Measurements from ENCODE around the gene GADD45B. TPM values are rescaled to one million over a fixed set of nuclear protein-coding genes. Genes with fewer than 3 reads are reported as not detected.

GADD45B gene
- total and polyA plus RNA-seq, 2 of the 4 experiments (the other 2 are of a cell fraction), result 30.1 to 106 TPM

DNA sequence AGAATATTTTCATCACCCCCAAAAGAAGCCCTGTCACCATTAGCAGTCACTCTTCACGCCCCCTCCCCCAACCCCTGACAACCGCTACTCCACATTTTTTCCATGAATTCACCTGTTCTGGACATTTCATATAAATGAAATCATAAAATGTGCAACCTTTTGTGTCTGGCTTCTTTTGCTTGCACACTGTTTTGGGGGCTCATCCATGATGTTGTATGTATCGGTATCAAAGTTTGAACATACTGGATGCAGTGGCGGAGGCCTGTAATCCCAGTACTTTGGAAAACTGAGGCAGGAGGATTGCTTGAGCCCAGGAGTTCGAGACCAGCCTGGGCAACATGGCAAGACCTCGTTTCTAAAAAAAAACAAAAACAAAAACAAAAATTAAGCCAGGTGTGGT lies 7.2 kb downstream of the GADD45B start:
- intact Hi-C loops (cut with micrococcal nuclease) (no loop called here), in situ Hi-C loops (cut with MboI; ENCODE audit: low sequenced_read_pairs) (no loop called here), dilution Hi-C loops (cut with HindIII; ENCODE audit: low sequenced_read_pairs, unreplicated experiment) (no loop called here)
- H3K9me1 ChIP-seq (ENCODE audit: insufficient read depth, low read length), result no peaks in the 10 kb centered on the region
- no peak overlapping the region for H2BK5ac ChIP-seq (ENCODE audit: low read depth, low read length, poor library complexity, severe bottlenecking)
- BruUV-seq (replicated peaks), result no TSS peak
- H3K4me1 ChIP-seq (ENCODE audit: control insufficient read depth, insufficient read depth, low read length), result peaks cover 3% of the 10 kb centered on the region; the same call in 1 of the 2 replicates
- no peak overlapping the region for H4K8ac ChIP-seq (ENCODE audit: low read depth in 2 of 2, low read length in 2 of 2)
- no peak overlapping the region for H3K14ac ChIP-seq (replicated peaks; ENCODE audit: low read depth, low read length)
- TF ChIP-seq, protein P1, sequence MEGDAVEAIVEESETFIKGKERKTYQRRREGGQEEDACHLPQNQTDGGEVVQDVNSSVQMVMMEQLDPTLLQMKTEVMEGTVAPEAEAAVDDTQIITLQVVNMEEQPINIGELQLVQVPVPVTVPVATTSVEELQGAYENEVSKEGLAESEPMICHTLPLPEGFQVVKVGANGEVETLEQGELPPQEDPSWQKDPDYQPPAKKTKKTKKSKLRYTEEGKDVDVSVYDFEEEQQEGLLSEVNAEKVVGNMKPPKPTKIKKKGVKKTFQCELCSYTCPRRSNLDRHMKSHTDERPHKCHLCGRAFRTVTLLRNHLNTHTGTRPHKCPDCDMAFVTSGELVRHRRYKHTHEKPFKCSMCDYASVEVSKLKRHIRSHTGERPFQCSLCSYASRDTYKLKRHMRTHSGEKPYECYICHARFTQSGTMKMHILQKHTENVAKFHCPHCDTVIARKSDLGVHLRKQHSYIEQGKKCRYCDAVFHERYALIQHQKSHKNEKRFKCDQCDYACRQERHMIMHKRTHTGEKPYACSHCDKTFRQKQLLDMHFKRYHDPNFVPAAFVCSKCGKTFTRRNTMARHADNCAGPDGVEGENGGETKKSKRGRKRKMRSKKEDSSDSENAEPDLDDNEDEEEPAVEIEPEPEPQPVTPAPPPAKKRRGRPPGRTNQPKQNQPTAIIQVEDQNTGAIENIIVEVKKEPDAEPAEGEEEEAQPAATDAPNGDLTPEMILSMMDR (conservative IDR thresholded peaks at IDR 0.05; ENCODE audit: low read depth, low read length), result no peak
- no peak overlapping the region for H2AFZ ChIP-seq (replicated peaks; ENCODE audit: low read length, poor library complexity)
- CTCF ChIA-PET, result no interaction called here
- H3K9ac ChIP-seq (ENCODE audit: low read depth, low read length), result no peak overlapping the region
- no peak for ATAC-seq (ENCODE audit: low read depth)
- no peak overlapping the region for H2AK9ac ChIP-seq (replicated peaks; ENCODE audit: low read depth, low read length, poor library complexity)
- peaks cover 7% of the 10 kb centered on the region for H4K20me1 ChIP-seq (ENCODE audit: insufficient read depth, low read length)
- WGBS, 2 experiments (ENCODE audit: extremely low coverage in 2 of 2, insufficient read length in 1 of 2), result 77% methylated on average over 3 of the region's 6 CpGs; no CpG with 5 or more reads in 1 of the 2 experiments
- no peaks in the 10 kb centered on the region for H3K36me3 ChIP-seq (ENCODE audit: control insufficient read depth, insufficient read depth, low read length)
- peaks cover 17% of the 10 kb centered on the region for H3K9me3 ChIP-seq (ENCODE audit: control insufficient read depth, insufficient read depth, low read length)
- POLR2A ChIA-PET (ENCODE audit: unreplicated experiment), result no interaction called here
- DNase-seq, result no peak
- peaks cover 0 to 8% of the 10 kb centered on the region in 2 experiments; a peak in 1 of 4 replicates for H3K79me1 ChIP-seq (ENCODE audit: low read depth in 1 of 2, low read length in 2 of 2)
- no peak overlapping the region for H3K4me3 ChIP-seq (ENCODE audit: insufficient read depth, low read depth, low read length)
- no peak overlapping the region for H2BK20ac ChIP-seq (ENCODE audit: low read depth, low read length)
- H3K56ac ChIP-seq (ENCODE audit: extremely low read depth, insufficient read depth, low read length), result no peak overlapping the region
- H3K27ac ChIP-seq (ENCODE audit: insufficient read depth, low read length), result no peak overlapping the region
- H3K27me3 ChIP-seq (ENCODE audit: control insufficient read depth, insufficient read depth, low read length), result no peaks in the 10 kb centered on the region
- no peak overlapping the region for H3K23ac ChIP-seq (ENCODE audit: low read depth, low read length)
- H2BK15ac ChIP-seq (ENCODE audit: low read depth, low read length), result no peak overlapping the region
- H3K4me2 ChIP-seq (ENCODE audit: low read depth, low read length), result no peak overlapping the region
- H2AK5ac ChIP-seq (ENCODE audit: low read depth, low read length), result no peak overlapping the region
- no peak overlapping the region for H4K5ac ChIP-seq (ENCODE audit: low read depth, low read length)
- no peak overlapping the region for H2BK120ac ChIP-seq (ENCODE audit: low read depth, low read length)
- H3K18ac ChIP-seq (ENCODE audit: low read depth, low read length), result no peak overlapping the region
- no peak overlapping the region for H3K4ac ChIP-seq (ENCODE audit: low read depth, low read length)
- no peak overlapping the region for H4K91ac ChIP-seq (ENCODE audit: insufficient read depth, low read depth, low read length)

Data from IMR-90 (cell line).